Fibroblast of skin of abdomen (primary cell): Measurements from ENCODE around the gene TPSD1.
"Not testable (repeated sequence)": the region's sequence is repeated elsewhere in the genome, so short reads cannot be mapped to it uniquely, and the experiment has no call there.

Experiments used
- DNase-seq: peaks from one replicate; pipeline ENCODE4 v3.0.0-alpha.2; 2013

TPSD1 gene

GRCh38 chr16:1241081-1241480 is 14.8 kb upstream of the TPSD1 start:
- DNase-seq: not testable (repeated sequence)

GRCh38 chr16:1243363-1243762 is 12.5 kb upstream of the TPSD1 start:
- DNase-seq: not testable (repeated sequence)

- DNase-seq: not testable (repeated sequence)
Measured at GRCh38 chr16:1243907-1244850, 11.7 kb upstream of the TPSD1 start.

GRCh38 chr16:1244881-1245280 is 11.0 kb upstream of the TPSD1 start:
- no peak for DNase-seq

GRCh38 chr16:1245452-1246020 is 10.3 kb upstream of the TPSD1 start:
- no peak for DNase-seq

- DNase-seq: not testable (repeated sequence)
Measured at GRCh38 chr16:1247903-1248537, 7.8 kb upstream of the TPSD1 start.

GRCh38 chr16:1249031-1249755 is 6.7 kb upstream of the TPSD1 start:
- not testable (repeated sequence) for DNase-seq

GRCh38 chr16:1253701-1254364 is 2.0 kb upstream of the TPSD1 start:
- not testable (repeated sequence) for DNase-seq

- DNase-seq: not testable (repeated sequence)
Measured at GRCh38 chr16:1254821-1255220, 1.0 kb upstream of the TPSD1 start.

GRCh38 chr16:1256296-1256873 is 516 bp downstream of the TPSD1 start:
- DNase-seq: not testable (repeated sequence)

GRCh38 chr16:1256874-1257322 is 1.0 kb downstream of the TPSD1 start:
- no peak for DNase-seq

GRCh38 chr16:1257561-1258224 is 1.8 kb downstream of the TPSD1 start:
- no peak for DNase-seq

- no peak for DNase-seq
Measured at GRCh38 chr16:1258225-1258600, 2.3 kb downstream of the TPSD1 start.

- DNase-seq: no peak
Measured at GRCh38 chr16:1258906-1259759, 3.3 kb downstream of the TPSD1 start.

GRCh38 chr16:1259760-1260068 is 3.8 kb downstream of the TPSD1 start:
- no peak for DNase-seq

GRCh38 chr16:1260101-1260680 is 4.3 kb downstream of the TPSD1 start:
- DNase-seq: no peak

GRCh38 chr16:1261131-1261892 is 5.4 kb downstream of the TPSD1 start:
- DNase-seq: no peak

GRCh38 chr16:1262210-1262845 is 6.5 kb downstream of the TPSD1 start:
- DNase-seq: no peak

GRCh38 chr16:1262846-1263221 is 7.0 kb downstream of the TPSD1 start:
- DNase-seq: no peak
